Naive thymus-derived CD4-positive, alpha-beta T cell (primary cell): ENCODE results near the gene ZZZ3. TPM values are rescaled to one million over a fixed set of nuclear protein-coding genes. Genes with fewer than 3 reads are reported as not detected.
"Not testable (repeated sequence)": the region's sequence is repeated elsewhere in the genome, so short reads cannot be mapped to it uniquely, and the experiment has no call there.

Experiments used
- ATAC-seq: fragments of 150-1000 bp; cut with Tn5 transposase; 2 replicates; pipeline ENCODE4 v1.10.0; 2021; ENCODE audit warnings: mild to moderate bottlenecking, moderate library complexity
- CTCF ChIA-PET: fragments of 350-600 bp; sonication (Branson Sonifier 250); formaldehyde crosslinking; loops from one replicate; lab custom pipeline; 2021; ENCODE audit warnings: antibody characterized with exemption; lab: Charles Lee
- POLR2A ChIA-PET: fragments of 350-600 bp; sonication (Branson Sonifier 250); formaldehyde crosslinking; loops from one replicate; lab custom pipeline; 2021; ENCODE audit warnings: antibody characterized with exemption, inconsistent platforms; lab: Charles Lee
- DNase-seq, 9 donors: peaks; one replicate each; pipeline versions ENCODE4 v3.0.0 to v3.0.0-alpha.2; 2020 to 2022; ENCODE audit warnings: mixed read lengths in 1 of 9
- H3K27ac ChIP-seq: one replicate; pipeline ENCODE4 v1.7.0; 2013; ENCODE audit warnings: mild to moderate bottlenecking, low read depth, low read length, moderate library complexity
- H3K27me3 ChIP-seq, 2 donors: one replicate each; pipeline ENCODE4 v1.7.0; 2013; ENCODE audit warnings: low read length in 2 of 2, mild to moderate bottlenecking in 2 of 2, moderate library complexity in 2 of 2; ENCODE audit not compliant: control insufficient read depth in 2 of 2, insufficient read depth in 2 of 2
- H3K36me3 ChIP-seq, 3 experiments: 1 replicate in 2 of 3; 2 replicates in 1 of 3; pipeline ENCODE4 v1.7.0; 2013; ENCODE audit warnings: low read length in 3 of 3, mild to moderate bottlenecking in 3 of 3, moderate library complexity in 1 of 3; ENCODE audit not compliant: insufficient read depth in 3 of 3, control insufficient read depth in 2 of 3
- H3K4me1 ChIP-seq, 2 donors: one replicate each; pipeline ENCODE4 v1.7.0; 2013; ENCODE audit warnings: low read length in 2 of 2, mild to moderate bottlenecking in 2 of 2, moderate library complexity in 1 of 2; ENCODE audit not compliant: control insufficient read depth in 2 of 2, insufficient read depth in 2 of 2
- H3K4me3 ChIP-seq: 2 replicates; pipeline ENCODE4 v1.7.0; 2013; ENCODE audit warnings: mild to moderate bottlenecking, low read length
- H3K9me3 ChIP-seq, 3 experiments: 1 replicate in 2 of 3; 2 replicates in 1 of 3; pipeline ENCODE4 v1.7.0; 2013; ENCODE audit warnings: low read length in 3 of 3; ENCODE audit not compliant: control insufficient read depth in 2 of 3
- H3K27ac Mint-ChIP-seq, 9 donors: one replicate each; pipeline ENCODE4 v1.8.0; 2020 to 2022; ENCODE audit warnings: mixed read lengths in 9 of 9, mild to moderate bottlenecking in 8 of 9, moderate library complexity in 5 of 9, inconsistent platforms in 2 of 9
- H3K27me3 Mint-ChIP-seq, 5 donors: one replicate each; pipeline ENCODE4 v1.8.0; 2021 to 2022; ENCODE audit warnings: mixed read lengths in 5 of 5, mild to moderate bottlenecking in 1 of 5
- H3K36me3 Mint-ChIP-seq, 5 donors: one replicate each; pipeline ENCODE4 v1.8.0; 2020 to 2022; ENCODE audit warnings: mixed read lengths in 5 of 5, mild to moderate bottlenecking in 3 of 5, inconsistent platforms in 1 of 5
- H3K4me1 Mint-ChIP-seq, 7 donors: one replicate each; pipeline ENCODE4 v1.8.0; 2020 to 2022; ENCODE audit warnings: mixed read lengths in 7 of 7, mild to moderate bottlenecking in 3 of 7, inconsistent platforms in 1 of 7
- H3K4me3 Mint-ChIP-seq, 10 donors: one replicate each; pipeline ENCODE4 v1.8.0; 2020 to 2022; ENCODE audit warnings: mild to moderate bottlenecking in 10 of 10, mixed read lengths in 10 of 10, moderate library complexity in 6 of 10, inconsistent platforms in 2 of 10
- H3K9me3 Mint-ChIP-seq, 11 donors: one replicate each; pipeline ENCODE4 v1.8.0; 2020 to 2022; ENCODE audit warnings: mixed read lengths in 11 of 11, mild to moderate bottlenecking in 4 of 11, inconsistent platforms in 1 of 11, moderate library complexity in 1 of 11
- intact Hi-C, 2 donors: fragments of 100-400 bp; cut with micrococcal nuclease; formaldehyde crosslinking; loops; one replicate each; pipeline ENCODE4 v1.15.1; 2023
- polyA plus RNA-seq, 2 donors: library from polyadenylated mRNA; unstranded; fragments of 300-500 nt; fragmentation: Illumina TruSeq; gene quantifications; one replicate each; pipeline ENCODE4 v1.2.3, GENCODE V29; 2021
- total RNA-seq, 6 experiments: library from RNA in 5 of 6; stranded (reverse) in 5 of 6; gene quantifications; 1 replicate in 5 of 6; 2 replicates in 1 of 6; pipeline ENCODE4 v1.2.3 and lab custom pipeline; 2021 to 2026

Gene ZZZ3
- total and polyA plus RNA-seq, 7 experiments from 2014 or later = 33.5 to 76.1 (median 49.7) TPM

GRCh38 chr1:77686796-77687518, 4.5 kb upstream of the ZZZ3 start:
- Histone ChIP-seq H3K4me1 (peaks cover 6 to 9% of the 10 kb centered on the region in 2 donors), H3K36me3 (no peaks in the 10 kb centered on the region), H3K4me3 (no peak overlapping the region), H3K27ac (no peak overlapping the region), H3K9me3 (no peaks in the 10 kb centered on the region), H3K27me3 (no peaks in the 10 kb centered on the region)
- Mint-ChIP-seq H3K4me1 (peaks cover 8 to 19% (median 11%) of the 10 kb centered on the region in 7 donors), H3K9me3 (peaks cover 0 to 4% (median 0%) of the 10 kb centered on the region in 11 donors), H3K27me3 (no peaks in the 10 kb centered on the region), H3K27ac (no peak overlapping the region), H3K36me3 (peaks cover 4 to 15% (median 14%) of the 10 kb centered on the region in 5 donors), H3K4me3 (peak overlapping the region in 3 of 10 donors; percentile 4 to 38 (median 19))
- DNase-seq = no peak
- CTCF ChIA-PET = no interaction called here
- POLR2A ChIA-PET = no interaction called here
- ATAC-seq = no peak
- intact Hi-C loops = loop anchor here (10.0 kb wide), 3 partner anchors 958 to 1612 kb away; partner anchors contain the start of genes IFI44 (in 1 of the 2) and ST6GALNAC3 (in 1 of the 2)

GRCh38 chr1:77683160-77684148, 996 bp upstream of the ZZZ3 start:
- intact Hi-C loops = loop anchor here (1.0 to 10.0 kb wide), 19 partner anchors 41 to 1959 kb away; partner anchors contain the start of genes ACADM (in 2 of the 2), DNAJB4 (in 2 of the 2), FUBP1 (in 1 of the 2) and IFI44 (in 1 of the 2)
- Histone ChIP-seq H3K4me1 (peaks cover 15 to 33% of the 10 kb centered on the region in 2 donors), H3K4me3 (peak overlapping the region; percentile 91), H3K27me3 (no peaks in the 10 kb centered on the region), H3K27ac (peak overlapping the region; percentile 92), H3K36me3 (no peaks in the 10 kb centered on the region), H3K9me3 (no peaks in the 10 kb centered on the region)
- Mint-ChIP-seq H3K4me3 (peak overlapping the region; percentile 80 to 97 (median 91)), H3K4me1 (peaks cover 20 to 51% (median 40%) of the 10 kb centered on the region in 7 donors), H3K9me3 (peaks cover 0 to 4% (median 0%) of the 10 kb centered on the region in 11 donors), H3K27me3 (no peaks in the 10 kb centered on the region), H3K27ac (peak overlapping the region; percentile 89 to 100 (median 97)), H3K36me3 (peaks cover 0 to 5% (median 2%) of the 10 kb centered on the region in 5 donors)
- ATAC-seq (peak; percentile 86), DNase-seq (peak; percentile 83 to 94 (median 92))
- POLR2A ChIA-PET = interaction anchor here (0.6 to 3.2 kb wide), 15 partner anchors 10 to 966 kb away, joined by 3 to 19 read pairs (median 4); partner anchors contain the start of genes AK5, DNAJB4, FUBP1 and IFI44
- CTCF ChIA-PET = interaction anchor here (0.6 to 1.1 kb wide), 4 partner anchors 10 to 410 kb away, joined by 3 to 6 read pairs (median 3); no protein-coding TSS in a partner anchor

- intact Hi-C loops = loop anchor here (5.0 to 10.0 kb wide), 7 partner anchors 38 to 1605 kb away; partner anchors contain the start of genes IFI44 (in 1 of the 2), IFI44L (in 1 of the 2) and ST6GALNAC3 (in 1 of the 2)
- POLR2A ChIA-PET = no interaction called here
- Histone ChIP-seq H3K27ac (no peak overlapping the region), H3K36me3 (peaks cover 0 to 4% (median 0%) of the 10 kb centered on the region in 3 experiments), H3K4me3 (no peak overlapping the region), H3K4me1 (peaks cover 15 to 42% of the 10 kb centered on the region in 2 donors), H3K27me3 (no peaks in the 10 kb centered on the region), H3K9me3 (no peaks in the 10 kb centered on the region)
- H3K27ac Mint-ChIP-seq = peak overlapping the region in 3 of 9 donors; percentile 2 to 62 (median 25)
- peaks cover 0 to 4% (median 0%) of the 10 kb centered on the region in 11 donors for H3K9me3 Mint-ChIP-seq
- peak overlapping the region; percentile 3 to 66 (median 38) for H3K4me3 Mint-ChIP-seq
- H3K4me1 Mint-ChIP-seq = peaks cover 32 to 76% (median 63%) of the 10 kb centered on the region in 7 donors
- H3K27me3 Mint-ChIP-seq = no peaks in the 10 kb centered on the region
- DNase-seq (no peak), ATAC-seq (no peak)
- H3K36me3 Mint-ChIP-seq = peaks cover 0 to 7% (median 3%) of the 10 kb centered on the region in 5 donors
- CTCF ChIA-PET = no interaction called here
Measured at GRCh38 chr1:77680173-77680572, 2.3 kb downstream of the ZZZ3 start.

- no peak overlapping the region for H3K27ac ChIP-seq
- POLR2A ChIA-PET = no interaction called here
- intact Hi-C loops = no loop called here
- peak overlapping the region in 8 of 10 donors; percentile 7 to 58 (median 32) for H3K4me3 Mint-ChIP-seq
- peaks cover 0 to 7% (median 4%) of the 10 kb centered on the region in 5 donors for H3K36me3 Mint-ChIP-seq
- CTCF ChIA-PET = interaction anchor here (0.6 to 0.9 kb wide), 2 partner anchors 34 to 464 kb away, joined by 3 read pairs; no protein-coding TSS in a partner anchor
- ATAC-seq (no peak), DNase-seq (no peak)
- no peaks in the 10 kb centered on the region for H3K9me3 ChIP-seq
- H3K27ac Mint-ChIP-seq = peak overlapping the region in 2 of 9 donors; percentile 6 to 68
- H3K4me1 ChIP-seq = peaks cover 11 to 44% of the 10 kb centered on the region in 2 donors
- H3K4me3 ChIP-seq = no peak overlapping the region
- peaks cover 30 to 82% (median 68%) of the 10 kb centered on the region in 7 donors for H3K4me1 Mint-ChIP-seq
- H3K9me3 Mint-ChIP-seq = peaks cover 0 to 4% (median 0%) of the 10 kb centered on the region in 11 donors
- H3K36me3 ChIP-seq = peaks cover 0 to 4% (median 0%) of the 10 kb centered on the region in 3 experiments
- H3K27me3 Mint-ChIP-seq = no peaks in the 10 kb centered on the region
- no peaks in the 10 kb centered on the region for H3K27me3 ChIP-seq
Measured at GRCh38 chr1:77678660-77679610, 3.5 kb downstream of the ZZZ3 start.

GRCh38 chr1:77674807-77675206, 7.7 kb downstream of the ZZZ3 start:
- DNase-seq, H3K9me3 Mint-ChIP-seq, H3K36me3 ChIP-seq, H3K27ac Mint-ChIP-seq, H3K27me3 Mint-ChIP-seq, POLR2A ChIA-PET, ATAC-seq, H3K36me3 Mint-ChIP-seq, H3K4me3 ChIP-seq, CTCF ChIA-PET, H3K27me3 ChIP-seq, H3K4me3 Mint-ChIP-seq, H3K9me3 ChIP-seq, H3K27ac ChIP-seq, intact Hi-C loops: not testable (repeated sequence)
- H3K4me1 Mint-ChIP-seq = peaks cover 41 to 87% (median 80%) of the 10 kb centered on the region in 7 donors
- peaks cover 0 to 34% of the 10 kb centered on the region in 2 donors for H3K4me1 ChIP-seq
